Hematopoietic multipotent progenitor cell treated with erythropoietin and hydrocortisone succinate and interleukin-3 and kit ligand, for 6 days (in vitro differentiated cells): ENCODE data around the gene GIMAP2.

Experiments used
- DNase-seq: peaks from one replicate; pipeline ENCODE4 v3.0.0-alpha.2; 2015

The GIMAP2 gene

GRCh38 chr7:150735596-150736358, 50.3 kb downstream of the GIMAP2 start:
- no peak for DNase-seq

GRCh38 chr7:150736864-150737263, 51.4 kb downstream of the GIMAP2 start:
- DNase-seq: no peak

GRCh38 chr7:150737265-150738055, 52.0 kb downstream of the GIMAP2 start, which contains the start of gene GIMAP5:
Gene GIMAP5, plus strand, starts transcription at chr7:150737418. Its CDS starts 3,467 bp downstream, at chr7:150740885.
- peak; percentile 11 for DNase-seq

GRCh38 chr7:150738092-150738491, 52.6 kb downstream of the GIMAP2 start:
- peak; percentile 9 for DNase-seq

GRCh38 chr7:150738591-150739001, 53.1 kb downstream of the GIMAP2 start:
- no peak for DNase-seq

- DNase-seq: peak; percentile 10
Observed at GRCh38 chr7:150739033-150739432, 53.5 kb downstream of the GIMAP2 start.

- DNase-seq: no peak
Observed at GRCh38 chr7:150740053-150740452, 54.5 kb downstream of the GIMAP2 start.

GRCh38 chr7:150742286-150742968, 56.9 kb downstream of the GIMAP2 start:
- DNase-seq: no peak
